Aorta (tissue), 5 donors: ENCODE data around the gene GARIN6. TPM values are rescaled to one million over a fixed set of nuclear protein-coding genes. Genes with fewer than 3 reads are reported as not detected.

Experiments
- ATAC-seq: fragments of 200-7000 bp; cut with Tn5 transposase; one replicate; pipeline ENCODE4 v1.9.1; 2022; ENCODE audit warnings: moderate library complexity; ENCODE audit not compliant: low FRiP score
- DNase-seq, 2 donors: peaks; one replicate each; pipeline ENCODE4 v3.0.0-alpha.2; 2020
- H3K27ac ChIP-seq, 2 donors: one replicate each; pipeline ENCODE4 v1.5.1; 2013; ENCODE audit warnings: low read length in 2 of 2, mild to moderate bottlenecking in 2 of 2, moderate library complexity in 2 of 2, control low read depth in 1 of 2, inconsistent platforms in 1 of 2, low read depth in 1 of 2
- H3K27me3 ChIP-seq, 2 donors: one replicate each; pipeline ENCODE4 v1.6.1; 2013; ENCODE audit warnings: control low read depth in 1 of 2, low read length in 1 of 2, mild to moderate bottlenecking in 1 of 2, moderate library complexity in 1 of 2; ENCODE audit not compliant: insufficient read depth in 2 of 2, control insufficient read depth in 1 of 2
- H3K36me3 ChIP-seq, 2 donors: one replicate each; pipeline ENCODE4 v1.6.1; 2013; ENCODE audit warnings: control low read depth in 1 of 2, low read length in 1 of 2, mild to moderate bottlenecking in 1 of 2; ENCODE audit not compliant: insufficient read depth in 2 of 2, control insufficient read depth in 1 of 2
- H3K4me1 ChIP-seq, 2 donors: one replicate each; pipeline ENCODE4 v1.6.1; 2013; ENCODE audit warnings: low read length in 2 of 2, control low read depth in 1 of 2, mild to moderate bottlenecking in 1 of 2, moderate library complexity in 1 of 2; ENCODE audit not compliant: insufficient read depth in 2 of 2, control insufficient read depth in 1 of 2
- H3K4me3 ChIP-seq, 2 donors: one replicate each; pipeline ENCODE4 v1.5.1; 2013; ENCODE audit warnings: low read length in 2 of 2, control low read depth in 1 of 2, mild to moderate bottlenecking in 1 of 2
- H3K9me3 ChIP-seq: one replicate; pipeline ENCODE4 v1.6.1; 2013; ENCODE audit warnings: mild to moderate bottlenecking, low read length; ENCODE audit not compliant: control insufficient read depth
- WGBS, 2 donors: extraction: QIAGEN DNeasy Blood & Tissue Kit; methylation state at CpG; one replicate each; pipeline ENCODE4 v1.1.7; 2013; 5-methylcytosine and 5-hydroxymethylcytosine counted together
- intact Hi-C, 2 donors: fragments of 100-400 bp; cut with DNase I; formaldehyde crosslinking; loops; one replicate each; pipeline versions ENCODE4 v1.14.2 to v1.15.0; 2022
- long read RNA-seq, 2 donors: library from polyadenylated mRNA; unstranded; transcript quantifications; one replicate each; pipeline ENCODE4 v2.0.0, GENCODE V29; 2020 to 2021
- polyA plus RNA-seq, 2 donors: library from polyadenylated mRNA; stranded (reverse); fragments of 200-250 nt; gene quantifications; one replicate each; pipeline ENCODE4 v1.2.3, GENCODE V29; 2013
- total RNA-seq, 2 donors: library from RNA; stranded (reverse); fragmentation: NEBNext Ultra II Directional; extraction: Animal tissue kit (Norgen Biotek cat#: 25700); gene quantifications; one replicate each; pipeline ENCODE4 v1.2.1, GENCODE V29; 2021
- donor health status: healthy with polysubstance abuse.
- donor health status: Bipolar disorder and iron deficiency.
- donor health status: DM: no; HTN: no; CAD: no.
- donor health status: DM: no; HTN: no; CAD: no.
- donor health status: DM: yes; HTN: yes; CAD: no.

The GARIN6 gene
- total RNA-seq (not detected), polyA plus RNA-seq (not detected)
- long read RNA-seq, donor 1 = 0 reads
- long read RNA-seq, donor 2 = 0 reads

- H3K4me3 ChIP-seq = no peak within 1 kb of the TSS
- ATAC-seq (no peak), DNase-seq (no peak)
- no peaks in the 10 kb centered on the region for H3K9me3 ChIP-seq
- no peak within 1 kb of the TSS for H3K27ac ChIP-seq
- H3K27me3 ChIP-seq = no peaks in the 10 kb centered on the region
- H3K4me1 ChIP-seq = no peaks in the 10 kb centered on the region
- H3K36me3 ChIP-seq = peaks cover 0 to 1% of the 10 kb centered on the region in 2 donors
- WGBS, 2 donors = 92 to 97% methylated on average over 4 of the region's 4 CpGs
- intact Hi-C loops = no loop called here
Measured at GRCh38 chr12:99647453-99647852, at the start of gene GARIN6. Gene GARIN6, plus strand, starts transcription at chr12:99647753. Its CDS starts 422 bp downstream, at chr12:99648175.

DNA sequence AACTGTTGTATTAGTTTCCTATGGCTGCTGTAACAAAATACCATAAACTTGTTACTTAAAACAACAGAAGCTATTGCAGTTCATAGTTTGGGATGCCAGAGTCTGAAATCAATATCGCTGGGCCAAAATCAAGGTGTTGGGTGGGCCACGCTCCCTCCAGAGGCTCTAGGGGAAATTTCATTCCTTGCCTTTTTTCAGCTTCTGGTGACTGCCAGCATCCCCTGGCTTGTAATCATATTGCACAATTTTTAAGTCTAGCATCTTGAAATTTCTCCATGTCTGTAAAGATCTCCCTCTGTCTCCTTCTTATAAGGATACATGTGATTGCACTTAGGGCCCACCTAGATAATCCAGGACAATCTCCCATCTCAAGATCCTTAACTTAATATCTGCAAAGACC is 48.8 kb upstream of the GARIN6 start:
- ATAC-seq (no peak), DNase-seq (no peak)
- Histone ChIP-seq H3K27ac (no peak overlapping the region), H3K27me3 (no peaks in the 10 kb centered on the region), H3K4me1 (no peaks in the 10 kb centered on the region), H3K9me3 (no peaks in the 10 kb centered on the region), H3K36me3 (no peaks in the 10 kb centered on the region), H3K4me3 (no peak overlapping the region)
- whole genome bisulfite sequencing, 2 donors = 94 to 98% methylated on average over 2 of the region's 2 CpGs
- intact Hi-C loops = no loop called here

DNA sequence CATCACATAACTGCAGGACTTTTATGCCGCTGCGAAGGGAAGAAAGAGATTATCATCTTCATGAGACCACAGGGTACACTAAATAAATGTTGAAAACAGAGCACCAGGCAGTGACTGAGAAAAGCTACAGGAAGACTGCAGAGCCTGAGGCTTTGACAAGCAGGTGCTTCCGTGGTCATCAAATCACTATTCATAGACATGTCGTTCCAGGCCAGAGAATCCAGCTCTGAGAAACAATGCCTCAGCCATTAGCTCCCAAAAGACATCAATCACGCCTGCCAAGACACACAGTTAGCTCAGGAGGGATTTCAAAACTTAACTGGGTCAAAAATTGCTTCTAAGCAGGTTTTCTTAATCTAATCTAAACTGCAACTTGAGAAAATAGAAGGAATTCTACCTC is 47.2 kb upstream of the GARIN6 start:
- H3K27ac ChIP-seq = no peak overlapping the region
- WGBS, 2 donors = 47 to 49% methylated on average over 5 of the region's 5 CpGs
- intact Hi-C loops = no loop called here
- H3K4me3 ChIP-seq = no peak overlapping the region
- ATAC-seq (no peak), DNase-seq (no peak)
- no peaks in the 10 kb centered on the region for H3K36me3 ChIP-seq
- H3K4me1 ChIP-seq = no peaks in the 10 kb centered on the region
- no peaks in the 10 kb centered on the region for H3K9me3 ChIP-seq
- H3K27me3 ChIP-seq = no peaks in the 10 kb centered on the region

DNA sequence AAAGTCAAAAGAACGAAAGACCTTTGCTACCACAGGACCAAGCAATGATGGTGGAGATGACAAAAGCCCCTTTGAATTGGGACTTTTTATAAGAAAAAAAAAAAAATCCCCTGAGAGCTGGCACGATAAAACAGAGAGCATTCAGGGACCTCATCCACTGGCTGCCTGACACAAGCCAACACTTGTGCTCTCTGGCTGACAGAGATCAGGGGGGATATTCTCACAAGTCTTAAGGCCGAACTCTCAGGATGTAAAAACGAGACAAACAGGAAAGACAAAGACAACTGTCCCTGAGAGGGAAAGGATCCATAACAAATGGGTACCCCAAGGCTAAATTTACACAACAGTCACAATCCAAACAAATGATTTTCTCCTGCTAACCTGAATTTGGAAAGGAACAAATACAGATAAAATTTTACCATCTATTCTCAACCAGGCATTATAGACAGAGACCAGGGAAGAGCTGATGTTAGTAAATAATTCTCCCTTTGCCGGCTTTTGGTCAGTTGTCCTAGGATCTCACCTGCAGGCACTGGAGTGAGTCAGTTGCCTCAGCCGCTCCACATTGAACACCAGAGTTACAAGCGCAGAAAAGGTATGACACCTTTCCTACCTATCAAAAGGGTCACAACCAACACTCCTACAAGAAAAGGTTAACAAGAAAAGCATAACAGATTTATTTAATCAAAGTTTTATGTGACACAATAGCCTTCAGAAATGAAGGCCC is 37.9 kb upstream of the GARIN6 start:
- no peak for DNase-seq
- H3K27ac ChIP-seq = no peak overlapping the region
- 86 to 87% methylated on average over 7 of the region's 7 CpGs for WGBS, 2 donors
- H3K4me3 ChIP-seq = no peak overlapping the region
- intact Hi-C loops = no loop called here
- H3K9me3 ChIP-seq = no peaks in the 10 kb centered on the region
- H3K27me3 ChIP-seq = no peaks in the 10 kb centered on the region
- no peaks in the 10 kb centered on the region for H3K36me3 ChIP-seq
- no peak for ATAC-seq
- H3K4me1 ChIP-seq = no peaks in the 10 kb centered on the region

GRCh38 chr12:99611117-99611516 is 36.4 kb upstream of the GARIN6 start:
- WGBS, 2 donors = 21 to 31% methylated on average over 3 of the region's 3 CpGs
- H3K27ac ChIP-seq = no peak overlapping the region
- H3K9me3 ChIP-seq = no peaks in the 10 kb centered on the region
- H3K4me1 ChIP-seq = no peaks in the 10 kb centered on the region
- no peaks in the 10 kb centered on the region for H3K36me3 ChIP-seq
- DNase-seq (no peak), ATAC-seq (no peak)
- H3K27me3 ChIP-seq = no peaks in the 10 kb centered on the region
- intact Hi-C loops = no loop called here
- no peak overlapping the region for H3K4me3 ChIP-seq

DNA sequence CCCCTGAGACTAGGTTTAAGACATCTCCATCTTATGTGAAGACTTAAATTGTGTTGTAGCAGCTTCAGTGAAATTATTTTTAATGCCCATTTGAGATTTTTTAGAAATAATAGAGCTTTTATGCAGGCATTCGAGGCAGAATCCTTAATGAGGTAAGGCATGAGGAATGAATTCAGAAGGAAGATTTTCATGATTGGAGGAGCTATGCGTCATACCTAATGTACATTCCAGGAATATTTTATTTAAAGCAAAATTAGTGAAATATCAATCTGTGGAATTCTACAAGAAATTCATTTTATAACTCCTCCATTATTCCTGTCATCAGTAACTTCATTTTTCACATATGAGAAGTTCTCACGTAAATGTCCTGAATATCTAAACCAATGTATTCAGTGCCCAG is 36.0 kb upstream of the GARIN6 start:
- H3K4me1 ChIP-seq = no peaks in the 10 kb centered on the region
- intact Hi-C loops = no loop called here
- 70 to 77% methylated on average over 3 of the region's 3 CpGs for WGBS, 2 donors

GRCh38 chr12:99618657-99619056 is 28.9 kb upstream of the GARIN6 start:
- H3K4me3 ChIP-seq = no peak overlapping the region
- no peaks in the 10 kb centered on the region for H3K4me1 ChIP-seq
- ATAC-seq = no peak
- intact Hi-C loops = no loop called here
- peaks cover 4% of the 10 kb centered on the region for H3K9me3 ChIP-seq
- H3K36me3 ChIP-seq = no peaks in the 10 kb centered on the region
- WGBS, 2 donors = 72 to 75% methylated on average over 4 of the region's 4 CpGs
- DNase-seq = no peak
- no peaks in the 10 kb centered on the region for H3K27me3 ChIP-seq
- H3K27ac ChIP-seq = no peak overlapping the region

More for the DNA sequence above, 36.0 kb upstream of the GARIN6 start:
- Histone ChIP-seq H3K27me3 (no peaks in the 10 kb centered on the region), H3K4me3 (no peak overlapping the region), H3K9me3 (no peaks in the 10 kb centered on the region), H3K27ac (no peak overlapping the region), H3K36me3 (no peaks in the 10 kb centered on the region)
- ATAC-seq = no peak
- no peak for DNase-seq

DNA sequence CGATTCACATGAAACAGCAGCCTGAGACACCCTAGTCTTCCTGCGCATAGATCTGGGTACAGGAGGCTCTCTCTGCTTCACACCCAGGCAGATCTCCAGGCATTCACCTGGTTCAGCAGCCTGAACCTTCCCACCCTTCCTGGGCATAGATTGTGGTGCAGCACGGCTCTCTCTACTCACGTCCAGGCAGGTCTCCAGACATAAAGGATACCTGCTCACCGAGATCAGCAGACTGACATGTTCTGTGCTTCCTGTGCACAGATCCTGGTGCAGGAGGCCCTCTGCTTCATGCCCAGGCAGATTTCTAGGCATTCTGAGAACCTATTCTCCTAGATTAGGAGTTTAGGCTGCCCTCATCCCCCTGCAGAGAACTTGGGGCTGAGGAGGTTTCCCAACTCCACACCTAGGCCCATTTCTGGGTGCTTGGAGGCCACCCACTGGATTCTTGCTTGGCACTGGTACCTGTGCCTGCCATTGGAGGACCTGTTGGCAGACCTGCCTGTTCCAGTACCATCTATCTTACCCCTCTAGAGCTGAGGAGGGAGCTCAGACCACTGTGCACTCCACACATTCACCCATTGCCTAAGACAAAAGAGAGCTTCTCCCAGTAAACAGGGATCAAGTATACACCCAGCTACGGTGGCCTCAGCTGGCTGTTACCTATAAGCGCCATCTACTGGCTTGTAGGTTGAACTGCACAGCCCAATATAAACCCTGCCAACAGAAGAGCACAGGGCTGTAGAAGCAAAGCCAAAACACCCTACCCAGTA is 28.0 kb upstream of the GARIN6 start:
- no peak for DNase-seq
- H3K9me3 ChIP-seq = peaks cover 4% of the 10 kb centered on the region
- 63 to 70% methylated on average over 7 of the region's 7 CpGs for WGBS, 2 donors
- no peaks in the 10 kb centered on the region for H3K36me3 ChIP-seq
- intact Hi-C loops = no loop called here
- ATAC-seq = peak; percentile 19
- no peaks in the 10 kb centered on the region for H3K4me1 ChIP-seq
- no peaks in the 10 kb centered on the region for H3K27me3 ChIP-seq
- H3K4me3 ChIP-seq = no peak overlapping the region
- no peak overlapping the region for H3K27ac ChIP-seq

- DNase-seq (no peak), ATAC-seq (no peak)
- intact Hi-C loops = no loop called here
- Histone ChIP-seq H3K9me3 (peaks cover 4% of the 10 kb centered on the region), H3K27me3 (no peaks in the 10 kb centered on the region), H3K36me3 (no peaks in the 10 kb centered on the region), H3K27ac (no peak overlapping the region), H3K4me1 (no peaks in the 10 kb centered on the region), H3K4me3 (no peak overlapping the region)
Measured at GRCh38 chr12:99620159-99620479, 27.4 kb upstream of the GARIN6 start.
